HepG2 (cell line): ENCODE measurements around the gene CHN2. TPM values are rescaled to one million over a fixed set of nuclear protein-coding genes. Genes with fewer than 3 reads are reported as not detected.

ENCODE experiments used
- ATAC-seq: fragments of 200-7000 bp; cut with Tn5 transposase; 3 replicates; pipeline ENCODE4 v1.9.1; 2020; ENCODE audit warnings: mild to moderate bottlenecking, moderate library complexity
- BruUV-seq: library from RNA; stranded (reverse); fragments of 400-500 nt; replicated peaks from 2 replicates; lab custom pipeline; 2021; lab: Mats Ljungman, UMichigan
- CTCF ChIA-PET: fragments of 300-600 bp; formaldehyde crosslinking; extraction: SDS; loops from one replicate; lab custom pipeline; 2021; ENCODE audit warnings: low total read pairs, inconsistent platforms, low intra/inter-chr PET ratio; lab: Yijun Ruan, JAX
- POLR2A ChIA-PET: fragments of 350-600 bp; sonication (Branson Sonifier 250); formaldehyde crosslinking; loops from one replicate; lab custom pipeline; 2020; ENCODE audit warnings: antibody characterized with exemption, inconsistent platforms; lab: Yijun Ruan, JAX
- DNase-seq: peaks from one replicate; pipeline ENCODE4 v3.0.0-alpha.2; 2015; ENCODE audit warnings: low spot score
- FAIRE-seq: peaks from 3 replicates; lab custom pipeline; 2011; peaks lifted over from hg19 to GRCh38; lab: Jason Lieb, UNC
- H2AFZ ChIP-seq: one replicate; pipeline ENCODE4 v1.6.1; 2011; ENCODE audit warnings: low read length, inconsistent platforms
- H3K27ac ChIP-seq: fragments of 300-600 bp; 3 replicates; pipeline ENCODE4 v1.8.0; 2011; ENCODE audit warnings: mixed run types, mild to moderate bottlenecking, mixed read lengths, low read length, inconsistent platforms; ENCODE audit not compliant: insufficient read depth; ENCODE audit errors: extremely low read length
- H3K27me3 ChIP-seq, 2 experiments: fragments of 200-600 bp in 1 of 2; 2 replicates in 1 of 2; 3 replicates in 1 of 2; pipeline versions ENCODE4 v1.6.0 to v1.8.0; 2011; ENCODE audit warnings: low read length in 2 of 2, mild to moderate bottlenecking in 2 of 2, moderate library complexity in 2 of 2, inconsistent platforms in 1 of 2; ENCODE audit not compliant: insufficient read depth in 2 of 2, control insufficient read depth in 1 of 2
- H3K36me3 ChIP-seq, 2 experiments: fragments of 200-600 bp in 1 of 2; replicated peaks in 1 of 2; 2 replicates in 1 of 2; 3 replicates in 1 of 2; pipeline versions ENCODE4 v1.5.1 to v1.8.0; 2011; ENCODE audit warnings: low read length in 2 of 2, inconsistent platforms in 1 of 2; ENCODE audit not compliant: insufficient read depth in 2 of 2, control insufficient read depth in 1 of 2
- H3K4me1 ChIP-seq: 2 replicates; pipeline ENCODE4 v1.5.1; 2012; ENCODE audit warnings: low read length, inconsistent platforms; ENCODE audit not compliant: insufficient read depth
- H3K4me2 ChIP-seq: 2 replicates; pipeline ENCODE4 v1.6.0; 2011; ENCODE audit warnings: low read depth, low read length, inconsistent platforms
- H3K4me3 ChIP-seq, 3 experiments: fragments of 200-600 bp in 1 of 3; sonication (generic), shearing (Covaris generic) in 1 of 3; replicated peaks in 1 of 3; 2 replicates each; pipeline ENCODE4 v1.5.1; 2011 to 2016; ENCODE audit warnings: low read length in 3 of 3, inconsistent platforms in 2 of 3, low read depth in 2 of 3, mild to moderate bottlenecking in 2 of 3, control low read depth in 1 of 3, mixed read lengths in 1 of 3; ENCODE audit not compliant: insufficient read depth in 1 of 3
- H3K79me2 ChIP-seq: one replicate; pipeline ENCODE4 v1.6.1; 2011; ENCODE audit warnings: low read length, inconsistent platforms; ENCODE audit not compliant: insufficient read depth
- H3K9ac ChIP-seq: 2 replicates; pipeline ENCODE4 v1.6.0; 2011; ENCODE audit warnings: mild to moderate bottlenecking, low read depth, low read length, inconsistent platforms; ENCODE audit not compliant: insufficient read depth
- H3K9me3 ChIP-seq: 2 replicates; pipeline ENCODE4 v1.5.1; 2012; ENCODE audit warnings: mild to moderate bottlenecking, low read length
- H4K20me1 ChIP-seq: 2 replicates; pipeline ENCODE4 v1.6.0; 2011; ENCODE audit warnings: inconsistent platforms, mild to moderate bottlenecking, low read length, moderate library complexity; ENCODE audit not compliant: insufficient read depth
- CEBPB ChIP-seq: IDR thresholded peaks from 2 replicates; pipeline ENCODE4 v1.6.1; 2011; ENCODE audit warnings: low read depth, low read length, improper control_type of control experiment, borderline replicate concordance
- DNMT1 ChIP-seq: sonication (generic); formaldehyde crosslinking; IDR thresholded peaks from 2 replicates; pipeline ENCODE4 v1.5.1; 2020; ENCODE audit warnings: mild to moderate bottlenecking, missing genetic modification reagents
- HDAC6 ChIP-seq: fragments of 200-600 bp; sonication (generic); IDR thresholded peaks from 2 replicates; pipeline ENCODE4 v1.7.0; 2017; ENCODE audit warnings: mild to moderate bottlenecking, antibody characterized with exemption, low read length, low read depth
- KDM2A ChIP-seq: sonication (generic); formaldehyde crosslinking; IDR thresholded peaks from 2 replicates; pipeline ENCODE4 v1.4.0; 2020; ENCODE audit warnings: low read depth, missing genetic modification reagents, borderline replicate concordance
- MTERF4 ChIP-seq: sonication (generic); formaldehyde crosslinking; IDR thresholded peaks from 2 replicates; pipeline ENCODE4 v1.8.0; 2023; ENCODE audit warnings: mild to moderate bottlenecking, missing genetic modification reagents
- TOPORS ChIP-seq: sonication (generic); formaldehyde crosslinking; IDR thresholded peaks from 2 replicates; pipeline ENCODE4 v1.8.0; 2023; ENCODE audit warnings: mild to moderate bottlenecking, missing genetic modification reagents
- ZBTB46 ChIP-seq: sonication (generic); formaldehyde crosslinking; IDR thresholded peaks from 2 replicates; pipeline ENCODE4 v1.4.0; 2020; ENCODE audit warnings: mild to moderate bottlenecking, missing genetic modification reagents, borderline replicate concordance
- ZNF256 ChIP-seq: sonication (generic); formaldehyde crosslinking; conservative IDR thresholded peaks from 2 replicates; pipeline ENCODE4 v1.4.0; 2020; ENCODE audit warnings: missing genetic modification reagents
- ZNF784 ChIP-seq: sonication (generic); formaldehyde crosslinking; IDR thresholded peaks from 2 replicates; pipeline ENCODE4 v1.5.1; 2020; ENCODE audit warnings: missing genetic modification reagents, mild to moderate bottlenecking, borderline replicate concordance
- WGBS: methylation state at CpG from one replicate; pipeline ENCODE4 v1.1.6; 2017; ENCODE audit warnings: low lambda C conversion rate; 5-methylcytosine and 5-hydroxymethylcytosine counted together
- in situ Hi-C: cut with HindIII; loops from 2 replicates; pipeline ENCODE4 v1.10.0; 2017; ENCODE audit warnings: low pct_unique_long_range_greater_than_20kb; ENCODE audit not compliant: extremely low pct_ligation_motif_present
- intact Hi-C: fragments of 100-400 bp; cut with micrococcal nuclease; formaldehyde crosslinking; loops from one replicate; pipeline ENCODE4 v1.10.0; 2022; ENCODE audit not compliant: unreplicated experiment
- polyA plus RNA-seq, 8 experiments: library from polyadenylated mRNA; depleted of rRNA in 3 of 8; stranded (reverse) in 7 of 8; unstranded in 1 of 8; fragments of >200 nt; fragmentation: Illumina TruSeq in 4 of 8; extraction: Trizol in 4 of 8; gene quantifications; 2 replicates each; pipeline versions ENCODE4 v1.2.1 to v1.2.3, GENCODE V29; 2011 to 2016; ENCODE audit warnings: low read depth in 4 of 8, missing spikeins in 1 of 8, mixed read lengths in 1 of 8; ENCODE audit not compliant: insufficient read depth in 1 of 8
- total RNA-seq, 5 experiments: library from RNA; depleted of rRNA; stranded (reverse); fragments of >200 nt; fragmentation: Illumina TruSeq; extraction: Trizol; gene quantifications; 2 replicates each; pipeline ENCODE4 v1.2.3, GENCODE V29; 2016; ENCODE audit warnings: low read depth in 1 of 5

CHN2 gene
- total and polyA plus RNA-seq, 2 of the 13 experiments (the other 11 are each of a cell fraction or from before 2014, with no cell fraction given) = 23.5 to 30.5 TPM

- DNase-seq (no peak), ATAC-seq (no peak), FAIRE-seq (no peak)
- CTCF ChIA-PET = no interaction called here
- 87% methylated on average over 12 of the region's 12 CpGs for WGBS
- H4K20me1 ChIP-seq = no peaks in the 10 kb centered on the region
- no TSS peak for BruUV-seq
- H3K36me3 ChIP-seq = peaks cover 5 to 12% of the 10 kb centered on the region in 2 experiments; a peak in 3 of 5 replicates
- peak overlapping the region; percentile 34 for H3K27ac ChIP-seq
- no peaks in the 10 kb centered on the region for H3K9me3 ChIP-seq
- H2AFZ ChIP-seq = no peak overlapping the region
- in situ Hi-C loops (no loop called here), intact Hi-C loops (no loop called here)
- no peaks in the 10 kb centered on the region for H3K79me2 ChIP-seq
- no peak for TF ChIP-seq MTERF4 (CRISPR knock-in tag)
- TF ChIP-seq ZNF256 (CRISPR knock-in tag) = no peak
- no peak for TF ChIP-seq ZNF784 (CRISPR knock-in tag)
- no peak for TF ChIP-seq DNMT1 (CRISPR knock-in tag)
- TF ChIP-seq HDAC6 = no peak
- TF ChIP-seq TOPORS (CRISPR knock-in tag) = no peak
- TF ChIP-seq CEBPB = peak; percentile 27; the same call in 1 of the 2 replicates
- no peak for TF ChIP-seq KDM2A (CRISPR knock-in tag)
- no peak for TF ChIP-seq ZBTB46 (CRISPR knock-in tag)
- H3K27me3 ChIP-seq = no peaks in the 10 kb centered on the region
- no peak overlapping the region for H3K4me3 ChIP-seq
- no peak overlapping the region for H3K9ac ChIP-seq
- no peak overlapping the region for H3K4me2 ChIP-seq
- H3K4me1 ChIP-seq = peaks cover 29% of the 10 kb centered on the region
- POLR2A ChIA-PET = interaction anchor here (1.4 kb wide), 1 partner anchor 70 kb away, joined by 3 read pairs; no protein-coding TSS in a partner anchor
Measured at GRCh38 chr7:29413626-29414136, 219.1 kb downstream of the CHN2 start.
